HCT116 (cell line): Measurements from ENCODE around the gene SLC7A8. TPM values are rescaled to one million over a fixed set of nuclear protein-coding genes. Genes with fewer than 3 reads are reported as not detected.

Experiments
- ATAC-seq: fragments of 200-7000 bp; cut with Tn5 transposase; 2 replicates; pipeline ENCODE4 v1.9.1; 2020; ENCODE audit warnings: mild to moderate bottlenecking, moderate library complexity
- BruUV-seq: library from RNA; stranded (reverse); fragments of 400-500 nt; replicated peaks from 2 replicates; lab custom pipeline; 2021; lab: Mats Ljungman, UMichigan
- CTCF ChIA-PET: fragments of 300-600 bp; sonication (Branson Sonifier 250); formaldehyde crosslinking; loops from one replicate; lab custom pipeline; 2021; ENCODE audit warnings: antibody characterized with exemption; lab: Charles Lee
- POLR2A ChIA-PET: fragments of 300-600, 350-600 bp; sonication (Branson Sonifier 250); formaldehyde crosslinking; loops from one replicate; lab custom pipeline; 2021; ENCODE audit warnings: antibody characterized with exemption; lab: Charles Lee
- RAD21 ChIA-PET, 2 experiments: fragments of 300-600 bp; sonication (Branson Sonifier 250); formaldehyde crosslinking; loops; one replicate each; lab custom pipeline; 2023; ENCODE audit warnings: low total read pairs in 2 of 2; ENCODE audit not compliant: uncharacterized antibody in 2 of 2, unreplicated experiment in 2 of 2, low non-redundant PET in 1 of 2; lab: Charles Lee
- DNase-seq: peaks from one replicate; pipeline ENCODE4 v3.0.0-alpha.2; 2010; ENCODE audit warnings: low read depth, low spot score
- H2AFZ ChIP-seq: fragments of 200-600 bp; shearing (Covaris generic), sonication (generic); 2 replicates; pipeline ENCODE4 v1.6.1; 2017; ENCODE audit warnings: low read depth, mixed run types, mixed read lengths, antibody characterized with exemption, low read length; ENCODE audit not compliant: poor library complexity, severe bottlenecking
- H3K27ac ChIP-seq: 2 replicates; pipeline ENCODE4 v1.5.1; 2012; ENCODE audit warnings: low read depth, low read length
- H3K27me3 ChIP-seq: fragments of 200-600 bp; sonication (generic); 2 replicates; pipeline ENCODE4 v1.6.1; 2016; ENCODE audit warnings: mixed run types, low read length, mixed read lengths; ENCODE audit not compliant: insufficient read depth
- H3K36me3 ChIP-seq, 2 experiments: fragments of 200-500 bp in 1 of 2; fragments of 200-600 bp in 1 of 2; sonication (Bioruptor generic) in 1 of 2; sonication (generic) in 1 of 2; 2 replicates each; pipeline versions ENCODE4 v1.5.1 to v1.6.1; 2014 to 2016; ENCODE audit warnings: low read length in 2 of 2, inconsistent platforms in 1 of 2, mixed read lengths in 1 of 2, mixed run types in 1 of 2; ENCODE audit not compliant: insufficient read depth in 2 of 2, control insufficient read depth in 1 of 2
- H3K4me1 ChIP-seq, 2 experiments: fragments of 200-600 bp in 1 of 2; sonication (generic) in 1 of 2; 2 replicates each; pipeline versions ENCODE4 v1.5.1 to v1.6.1; 2012 to 2017; ENCODE audit warnings: low read length in 2 of 2, inconsistent platforms in 1 of 2, mild to moderate bottlenecking in 1 of 2, mixed read lengths in 1 of 2, mixed run types in 1 of 2, moderate library complexity in 1 of 2; ENCODE audit not compliant: insufficient read depth in 2 of 2, control insufficient read depth in 1 of 2
- H3K4me2 ChIP-seq: fragments of 200-600 bp; sonication (generic); 2 replicates; pipeline ENCODE4 v1.6.1; 2017; ENCODE audit warnings: mixed run types, low read length, mixed read lengths
- H3K4me3 ChIP-seq, 2 experiments: fragments of 200-600 bp in 1 of 2; sonication (generic) in 1 of 2; replicated peaks in 1 of 2; 2 replicates each; pipeline ENCODE4 v1.5.1; 2011 to 2016; ENCODE audit warnings: low read length in 2 of 2, control low read depth in 1 of 2, low read depth in 1 of 2, mild to moderate bottlenecking in 1 of 2, mixed read lengths in 1 of 2, mixed run types in 1 of 2
- H3K79me2 ChIP-seq: fragments of 200-600 bp; sonication (generic); 2 replicates; pipeline ENCODE4 v1.6.1; 2017; ENCODE audit warnings: mild to moderate bottlenecking, mixed run types, low read length, moderate library complexity, mixed read lengths; ENCODE audit not compliant: insufficient read depth
- H3K9ac ChIP-seq: fragments of 200-600 bp; sonication (generic); 2 replicates; pipeline ENCODE4 v1.6.1; 2016; ENCODE audit warnings: low read length, mixed read lengths
- H3K9me2 ChIP-seq: fragments of 200-600 bp; sonication (generic), shearing (Covaris generic); 2 replicates; pipeline ENCODE4 v1.6.1; 2017; ENCODE audit warnings: mixed run types, mild to moderate bottlenecking, moderate library complexity; ENCODE audit not compliant: insufficient read depth
- H3K9me3 ChIP-seq, 2 experiments: fragments of 200-500 bp in 1 of 2; fragments of 200-600 bp in 1 of 2; sonication (Bioruptor generic) in 1 of 2; sonication (generic) in 1 of 2; 2 replicates each; pipeline ENCODE4 v1.6.1; 2014 to 2017; ENCODE audit warnings: low read length in 2 of 2, mixed read lengths in 2 of 2, inconsistent platforms in 1 of 2, low read depth in 1 of 2, mild to moderate bottlenecking in 1 of 2, mixed run types in 1 of 2, moderate library complexity in 1 of 2; ENCODE audit not compliant: control insufficient read depth in 1 of 2, insufficient read depth in 1 of 2
- H4K20me1 ChIP-seq: fragments of 200-600 bp; sonication (generic), shearing (Covaris generic); 2 replicates; pipeline ENCODE4 v1.6.1; 2017; ENCODE audit warnings: mixed run types, mild to moderate bottlenecking, moderate library complexity; ENCODE audit not compliant: insufficient read depth
- ELF1 ChIP-seq: IDR thresholded peaks from 2 replicates; pipeline ENCODE4 v1.6.1; 2012; ENCODE audit warnings: low read depth, borderline replicate concordance
- POLR2A ChIP-seq: IDR thresholded peaks from 2 replicates; pipeline ENCODE4 v1.7.0; 2011; ENCODE audit warnings: borderline replicate concordance; ENCODE audit not compliant: insufficient read depth, insufficient read length; ENCODE audit errors: extremely low read depth
- RAD21 ChIP-seq: IDR thresholded peaks from 2 replicates; pipeline ENCODE4 v1.6.1; 2012; ENCODE audit warnings: low read depth, mild to moderate bottlenecking
- TCF7L2 ChIP-seq: IDR thresholded peaks from 2 replicates; pipeline ENCODE4 v1.7.0; 2011; ENCODE audit warnings: borderline replicate concordance, inconsistent platforms; ENCODE audit not compliant: insufficient read depth, insufficient read length; ENCODE audit errors: extremely low read depth
- intact Hi-C: fragments of 100-400 bp; cut with micrococcal nuclease; formaldehyde crosslinking; loops from 2 replicates; pipeline ENCODE4 v1.10.0; 2022
- total RNA-seq: library from RNA; stranded (reverse); gene quantifications from one replicate; pipeline ENCODE4 v1.2.1, GENCODE V29; 2021; ENCODE audit not compliant: unreplicated experiment
- TF ChIP-seq, protein P1 (sequence below), 3 experiments: fragments of 200-600 bp in 1 of 3; sonication (generic) in 1 of 3; IDR thresholded peaks in 2 of 3; conservative IDR thresholded peaks in 1 of 3; 2 replicates each; pipeline ENCODE4 v1.5.1; 2012 to 2017; ENCODE audit warnings: low read depth in 2 of 3, low read length in 2 of 3, antibody characterized with exemption in 1 of 3, borderline replicate concordance in 1 of 3, control low read depth in 1 of 3, mild to moderate bottlenecking in 1 of 3, mixed read lengths in 1 of 3, mixed run types in 1 of 3, moderate library complexity in 1 of 3; ENCODE audit not compliant: insufficient read depth in 1 of 3

The SLC7A8 gene
- total RNA-seq, 1 experiment from 2014 or later = 5.3 TPM

DNA sequence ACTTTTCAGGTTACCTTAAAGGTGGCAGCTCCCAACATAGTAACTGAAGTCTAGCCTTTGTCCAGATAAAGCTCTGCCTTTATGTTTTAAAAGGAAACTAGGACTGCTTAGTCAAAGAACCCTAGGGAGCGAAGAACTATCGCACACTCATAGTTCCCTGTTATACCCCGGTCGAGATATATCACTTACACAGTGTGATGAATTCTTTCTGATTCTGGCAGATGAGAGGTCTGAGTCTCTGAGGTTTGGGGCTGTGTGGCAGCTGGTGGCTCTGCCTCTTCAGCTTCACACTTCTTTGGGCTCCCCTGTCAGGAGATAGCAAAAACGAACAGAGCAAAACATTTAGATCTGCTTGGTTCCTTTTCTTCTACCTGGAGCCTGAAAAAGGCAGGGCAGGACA, 105.5 kb downstream of the SLC7A8 start (continued):
- TF ChIP-seq, protein P1, sequence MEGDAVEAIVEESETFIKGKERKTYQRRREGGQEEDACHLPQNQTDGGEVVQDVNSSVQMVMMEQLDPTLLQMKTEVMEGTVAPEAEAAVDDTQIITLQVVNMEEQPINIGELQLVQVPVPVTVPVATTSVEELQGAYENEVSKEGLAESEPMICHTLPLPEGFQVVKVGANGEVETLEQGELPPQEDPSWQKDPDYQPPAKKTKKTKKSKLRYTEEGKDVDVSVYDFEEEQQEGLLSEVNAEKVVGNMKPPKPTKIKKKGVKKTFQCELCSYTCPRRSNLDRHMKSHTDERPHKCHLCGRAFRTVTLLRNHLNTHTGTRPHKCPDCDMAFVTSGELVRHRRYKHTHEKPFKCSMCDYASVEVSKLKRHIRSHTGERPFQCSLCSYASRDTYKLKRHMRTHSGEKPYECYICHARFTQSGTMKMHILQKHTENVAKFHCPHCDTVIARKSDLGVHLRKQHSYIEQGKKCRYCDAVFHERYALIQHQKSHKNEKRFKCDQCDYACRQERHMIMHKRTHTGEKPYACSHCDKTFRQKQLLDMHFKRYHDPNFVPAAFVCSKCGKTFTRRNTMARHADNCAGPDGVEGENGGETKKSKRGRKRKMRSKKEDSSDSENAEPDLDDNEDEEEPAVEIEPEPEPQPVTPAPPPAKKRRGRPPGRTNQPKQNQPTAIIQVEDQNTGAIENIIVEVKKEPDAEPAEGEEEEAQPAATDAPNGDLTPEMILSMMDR (IDR thresholded peaks at IDR 0.05 in 2 of 3, conservative IDR thresholded peaks at IDR 0.05 in 1 of 3; ENCODE audit: borderline replicate concordance in 1 of 3, insufficient read depth in 1 of 3, low read depth in 2 of 3, low read length in 2 of 3) = no peak
- TF ChIP-seq ELF1 (no peak), POLR2A (no peak)
- TF ChIP-seq, all 23 proteins: peak for 0

DNA sequence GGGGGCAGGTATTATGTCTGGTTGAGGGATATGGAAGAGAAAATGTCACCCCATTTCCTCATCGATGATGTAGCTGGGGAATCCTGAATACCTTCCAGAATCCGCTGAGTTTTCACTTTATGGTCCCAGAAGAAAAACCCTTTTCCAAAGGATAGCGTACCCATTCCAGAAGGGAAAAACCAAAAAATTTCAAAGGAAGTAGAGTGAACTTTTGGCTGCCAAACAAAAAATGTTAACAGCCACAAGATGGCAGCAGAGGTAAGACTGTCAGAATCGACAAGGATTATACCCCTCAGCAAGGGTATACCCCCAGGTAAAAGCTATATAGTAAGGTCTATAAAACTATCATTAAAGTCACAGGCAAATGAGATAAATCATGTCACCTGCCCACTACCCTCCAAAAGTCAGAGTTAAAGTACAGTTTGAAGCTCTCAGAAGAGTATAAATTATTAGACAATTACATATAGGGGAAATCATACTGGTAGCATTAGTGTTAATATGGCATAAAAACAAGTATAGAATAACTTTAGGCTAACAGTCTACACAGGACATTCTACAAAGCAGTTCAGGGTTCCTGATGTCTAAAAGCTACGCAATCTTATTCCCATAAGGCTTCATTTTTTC, 106.6 kb downstream of the SLC7A8 start:
- Histone ChIP-seq H3K4me2 (no peak overlapping the region), H3K9me3 (no peaks in the 10 kb centered on the region), H3K4me1 (peaks cover 21 to 54% of the 10 kb centered on the region in 2 experiments), H3K9me2 (no peaks in the 10 kb centered on the region), H3K27me3 (no peaks in the 10 kb centered on the region), H3K9ac (no peak overlapping the region), H4K20me1 (no peaks in the 10 kb centered on the region), H3K79me2 (peaks cover 21% of the 10 kb centered on the region; the same call in 1 of the 2 replicates), H3K4me3 (no peak overlapping the region), H3K27ac (no peak overlapping the region; the same call in 1 of the 2 replicates), H2AFZ (no peak overlapping the region), H3K36me3 (peaks cover 63 to 66% of the 10 kb centered on the region in 2 experiments)
- no TSS peak for BruUV-seq
- intact Hi-C loops = loop anchor here (1.0 kb wide), 1 partner anchor 110 kb away; no protein-coding TSS in a partner anchor
- ChIA-PET CTCF (interaction anchor here (0.5 to 3.6 kb wide), 13 partner anchors 8 to 303 kb away, joined by 3 to 51 read pairs (median 5); partner anchors contain the start of genes ACIN1 and C14orf119), RAD21 (interaction anchor here in 1 of 2 experiments (1.1 kb wide), 1 partner anchor 44 kb away, joined by 3 read pairs; no protein-coding TSS in a partner anchor), POLR2A (interaction anchor here (2.9 kb wide), 1 partner anchor 18 kb away, joined by 19 read pairs; the partner anchor contains the start of genes ACIN1 and C14orf119)
- DNase-seq (no peak), ATAC-seq (peak; percentile 49)
- TF ChIP-seq TCF7L2 (no peak), RAD21 (peak; percentile 53)
- TF ChIP-seq, protein P1 (IDR thresholded peaks at IDR 0.05 in 2 of 3, conservative IDR thresholded peaks at IDR 0.05 in 1 of 3; ENCODE audit: borderline replicate concordance in 1 of 3, insufficient read depth in 1 of 3, low read depth in 2 of 3, low read length in 2 of 3) = peak; percentile 45 to 79 (median 62); a peak in 5 of 6 replicates

Other genes with a start within 250 kb of the SLC7A8 start
- gene HAUS4, start 226.6 kb downstream of the SLC7A8 start, total RNA-seq = 48.7 TPM
- gene AJUBA, start 201.1 kb downstream of the SLC7A8 start, total RNA-seq = 39.7 TPM
- gene C14orf93, start 173.5 kb downstream of the SLC7A8 start, total RNA-seq = 13.7 TPM
- 212 TPM for gene PSMB5, start 148.8 kb downstream of the SLC7A8 start, total RNA-seq
- gene PSMB11, start 141.4 kb downstream of the SLC7A8 start, total RNA-seq = not detected
- 19.3 TPM for gene CDH24, start 126.1 kb downstream of the SLC7A8 start, total RNA-seq
- gene ACIN1, start 88.5 kb downstream of the SLC7A8 start, total RNA-seq = 179 TPM
- 46.8 TPM for gene C14orf119, start 88.2 kb downstream of the SLC7A8 start, total RNA-seq
- not detected for gene CIROP, start 78.7 kb downstream of the SLC7A8 start, total RNA-seq
- gene CEBPE, start 64.4 kb downstream of the SLC7A8 start, total RNA-seq = not detected
- not detected for gene RNF212B, start 54.3 kb upstream of the SLC7A8 start, total RNA-seq
- 18.2 TPM for gene HOMEZ, start 102.5 kb upstream of the SLC7A8 start, total RNA-seq
- gene PPP1R3E, start 119.2 kb upstream of the SLC7A8 start, total RNA-seq = 5.6 TPM
- 25.5 TPM for gene BCL2L2, start 123.2 kb upstream of the SLC7A8 start, total RNA-seq
- gene PABPN1, start 137.8 kb upstream of the SLC7A8 start, total RNA-seq = 184 TPM
- gene SLC22A17, start 169.2 kb upstream of the SLC7A8 start, total RNA-seq = 5.9 TPM
- gene EFS, start 181.5 kb upstream of the SLC7A8 start, total RNA-seq = 0.10 TPM
- not detected for gene IL25, start 189.1 kb upstream of the SLC7A8 start, total RNA-seq
- gene CMTM5, start 193.4 kb upstream of the SLC7A8 start, total RNA-seq = not detected
- gene MYH6, start 224.6 kb upstream of the SLC7A8 start, total RNA-seq = not detected